ENCODE measurements around the gene CDCP2.

The CDCP2 gene

GRCh38 chr1:54163573-54163972 is 10.8 kb upstream of the CDCP2 start:
- POLR2A ChIA-PET = no interaction called here
- no peak for TF ChIP-seq CTCF (IDR thresholded peaks at IDR 0.05; ENCODE audit: insufficient read depth, low read length, missing control alignments)
- CTCF ChIA-PET = interaction anchor here (1.0 kb wide), 1 partner anchor 42 kb away, joined by 5 read pairs; no protein-coding TSS in a partner anchor
- H3K4me3 ChIP-seq (ENCODE audit: low read depth, low read length) = no peak overlapping the region
- DNase-seq (ENCODE audit: low read depth, low spot score) = no peak

- no peak overlapping the region for H3K4me3 ChIP-seq (ENCODE audit: low read depth, low read length)
- ChIA-PET POLR2A (interaction anchor here (0.6 kb wide), 1 partner anchor 12 kb away, joined by 3 read pairs; no protein-coding TSS in a partner anchor), CTCF (interaction anchor here (1.0 kb wide), 1 partner anchor 41 kb away, joined by 5 read pairs; no protein-coding TSS in a partner anchor)
- no peak for DNase-seq (ENCODE audit: low read depth, low spot score)
- no peak for TF ChIP-seq CTCF (IDR thresholded peaks at IDR 0.05; ENCODE audit: insufficient read depth, low read length, missing control alignments)
Measured at GRCh38 chr1:54163051-54163450, 10.3 kb upstream of the CDCP2 start.

GRCh38 chr1:54161495-54162168 is 8.8 kb upstream of the CDCP2 start:
- no peak for TF ChIP-seq CTCF (IDR thresholded peaks at IDR 0.05; ENCODE audit: insufficient read depth, low read length, missing control alignments)
- ChIA-PET POLR2A (no interaction called here), CTCF (no interaction called here)
- H3K4me3 ChIP-seq (ENCODE audit: low read depth, low read length) = no peak overlapping the region
- no peak for DNase-seq (ENCODE audit: low read depth, low spot score)

- no peak for DNase-seq (ENCODE audit: low read depth, low spot score)
- POLR2A ChIA-PET = no interaction called here
- no peak for TF ChIP-seq CTCF (IDR thresholded peaks at IDR 0.05; ENCODE audit: insufficient read depth, low read length, missing control alignments)
- no peak overlapping the region for H3K4me3 ChIP-seq (ENCODE audit: low read depth, low read length)
- CTCF ChIA-PET = no interaction called here
Measured at GRCh38 chr1:54160351-54160750, 7.6 kb upstream of the CDCP2 start.

- ChIA-PET POLR2A (no interaction called here), CTCF (no interaction called here)
- TF ChIP-seq CTCF (IDR thresholded peaks at IDR 0.05; ENCODE audit: insufficient read depth, low read length, missing control alignments) = no peak
- DNase-seq (ENCODE audit: low read depth, low spot score) = no peak
- H3K4me3 ChIP-seq (ENCODE audit: low read depth, low read length) = no peak overlapping the region
Measured at GRCh38 chr1:54159733-54160316, 7.0 kb upstream of the CDCP2 start.

- H3K4me3 ChIP-seq (ENCODE audit: low read depth, low read length) = no peak overlapping the region
- ChIA-PET CTCF (no interaction called here), POLR2A (no interaction called here)
- no peak for TF ChIP-seq CTCF (IDR thresholded peaks at IDR 0.05; ENCODE audit: insufficient read depth, low read length, missing control alignments)
- no peak for DNase-seq (ENCODE audit: low read depth, low spot score)
Measured at GRCh38 chr1:54158071-54158470, 5.3 kb upstream of the CDCP2 start.
